Measurements from ENCODE around the gene SGCB.

GRCh38 chr4:52001616-52002015 is 36.5 kb downstream of the SGCB start:
- TF ChIP-seq POLR2A (IDR thresholded peaks at IDR 0.05; ENCODE audit: low read depth) (no peak), POLR2AphosphoS5 (IDR thresholded peaks at IDR 0.05) (no peak)
